BE2C (cell line): ENCODE results near the gene IGFBP6.

Experiments used
- DNase-seq: peaks from one replicate; pipeline ENCODE4 v3.0.0-alpha.2; 2020
- H3K27me3 ChIP-seq: fragments of 250-450 bp; sonication (Bioruptor Pico); 2 replicates; pipeline ENCODE4 v1.5.1; 2020; ENCODE audit warnings: mild to moderate bottlenecking
- H3K36me3 ChIP-seq: fragments of 250-450 bp; sonication (Bioruptor Pico); 2 replicates; pipeline ENCODE4 v1.5.1; 2020; ENCODE audit warnings: mild to moderate bottlenecking
- H3K4me1 ChIP-seq: fragments of 250-450 bp; sonication (Bioruptor Pico); 2 replicates; pipeline ENCODE4 v1.5.1; 2020
- H3K4me3 ChIP-seq: 2 replicates; pipeline ENCODE4 v1.5.1; 2011; ENCODE audit warnings: low read depth, low read length
- H3K9me3 ChIP-seq: fragments of 250-450 bp; sonication (Bioruptor Pico); 2 replicates; pipeline ENCODE4 v1.5.1; 2020
- CTCF ChIP-seq: IDR thresholded peaks from 2 replicates; pipeline ENCODE4 v1.5.1; 2012; ENCODE audit warnings: mild to moderate bottlenecking, low read depth, low read length

The IGFBP6 gene

DNA sequence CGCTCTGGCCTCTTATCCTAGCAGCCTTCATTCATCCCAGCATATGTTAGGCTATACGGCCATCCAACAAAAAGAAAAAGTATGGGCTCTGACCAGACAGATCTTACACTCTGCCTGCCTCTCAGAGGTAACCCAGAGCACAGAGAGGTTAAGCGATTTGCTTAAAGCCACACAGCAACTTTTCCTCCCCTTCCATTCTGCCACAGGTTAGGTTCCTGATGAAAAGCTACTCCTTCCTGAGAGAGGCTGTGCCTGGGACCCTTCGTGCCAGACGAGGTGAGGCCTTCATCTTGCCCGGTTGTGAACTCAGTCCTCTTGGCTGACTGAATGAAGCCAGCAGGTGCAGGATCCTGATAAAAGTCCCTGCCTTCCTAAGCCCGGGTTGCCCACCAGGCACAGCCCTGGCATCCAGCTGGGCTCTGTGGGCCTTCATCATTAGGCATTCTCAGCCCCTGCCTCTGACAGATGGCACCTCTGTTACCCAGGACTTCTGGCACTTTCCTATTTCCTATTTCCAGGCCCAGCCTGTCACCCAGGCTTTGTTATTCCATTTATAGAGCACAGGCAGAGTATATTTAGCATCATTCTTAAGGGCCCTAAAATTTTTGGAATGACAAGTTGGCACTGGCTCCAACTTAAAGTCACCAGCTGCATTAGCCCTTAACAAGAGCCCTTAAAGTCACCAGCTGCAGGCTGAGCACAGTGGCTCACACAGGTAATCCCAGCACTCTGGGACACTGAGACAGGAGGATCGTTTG lies 18.6 kb downstream of the IGFBP6 start:
- no peaks in the 10 kb centered on the region; the same call in 1 of the 2 replicates for H3K9me3 ChIP-seq
- no peak overlapping the region for H3K4me3 ChIP-seq
- no peaks in the 10 kb centered on the region for H3K27me3 ChIP-seq
- H3K36me3 ChIP-seq, result no peaks in the 10 kb centered on the region
- DNase-seq, result no peak
- TF ChIP-seq CTCF, result no peak
- no peaks in the 10 kb centered on the region for H3K4me1 ChIP-seq

GRCh38 chr12:53118751-53119300 lies 21.4 kb downstream of the IGFBP6 start:
- no peak for DNase-seq
- Histone ChIP-seq H3K4me3 (no peak overlapping the region), H3K36me3 (no peaks in the 10 kb centered on the region), H3K27me3 (no peaks in the 10 kb centered on the region), H3K9me3 (no peaks in the 10 kb centered on the region; the same call in 1 of the 2 replicates), H3K4me1 (no peaks in the 10 kb centered on the region)
- no peak for TF ChIP-seq CTCF

- Histone ChIP-seq H3K27me3 (no peaks in the 10 kb centered on the region), H3K9me3 (no peaks in the 10 kb centered on the region; the same call in 1 of the 2 replicates), H3K36me3 (no peaks in the 10 kb centered on the region), H3K4me3 (no peak overlapping the region), H3K4me1 (no peaks in the 10 kb centered on the region)
- no peak for TF ChIP-seq CTCF
- no peak for DNase-seq
Measured at GRCh38 chr12:53120685-53121525, 23.4 kb downstream of the IGFBP6 start.

DNA sequence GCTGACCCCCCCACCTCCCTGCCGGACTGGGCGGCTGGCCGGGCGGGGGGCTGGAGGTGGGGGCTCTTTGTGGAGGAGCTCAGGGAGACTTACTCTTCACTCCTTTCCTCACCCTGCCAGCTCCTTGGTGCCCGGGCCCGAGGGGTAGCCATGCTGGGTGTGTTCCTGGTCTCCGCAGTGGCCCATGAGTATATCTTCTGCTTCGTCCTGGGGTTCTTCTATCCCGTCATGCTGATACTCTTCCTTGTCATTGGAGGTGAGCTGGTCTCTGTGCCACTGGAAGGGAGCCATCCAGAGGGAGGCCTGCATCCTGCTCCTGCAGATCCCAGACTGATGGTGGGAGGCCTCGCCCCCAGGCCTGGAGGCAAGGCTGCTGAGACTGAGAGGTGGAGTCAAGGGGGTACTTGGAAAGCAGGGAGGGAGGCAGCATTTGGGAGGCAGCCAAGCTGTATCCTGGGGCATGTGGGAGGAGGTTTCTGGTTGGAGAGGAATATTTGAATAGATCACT lies 25.5 kb downstream of the IGFBP6 start:
- no peak for TF ChIP-seq CTCF
- no peaks in the 10 kb centered on the region for H3K27me3 ChIP-seq
- peak; percentile 75 for DNase-seq

DNA sequence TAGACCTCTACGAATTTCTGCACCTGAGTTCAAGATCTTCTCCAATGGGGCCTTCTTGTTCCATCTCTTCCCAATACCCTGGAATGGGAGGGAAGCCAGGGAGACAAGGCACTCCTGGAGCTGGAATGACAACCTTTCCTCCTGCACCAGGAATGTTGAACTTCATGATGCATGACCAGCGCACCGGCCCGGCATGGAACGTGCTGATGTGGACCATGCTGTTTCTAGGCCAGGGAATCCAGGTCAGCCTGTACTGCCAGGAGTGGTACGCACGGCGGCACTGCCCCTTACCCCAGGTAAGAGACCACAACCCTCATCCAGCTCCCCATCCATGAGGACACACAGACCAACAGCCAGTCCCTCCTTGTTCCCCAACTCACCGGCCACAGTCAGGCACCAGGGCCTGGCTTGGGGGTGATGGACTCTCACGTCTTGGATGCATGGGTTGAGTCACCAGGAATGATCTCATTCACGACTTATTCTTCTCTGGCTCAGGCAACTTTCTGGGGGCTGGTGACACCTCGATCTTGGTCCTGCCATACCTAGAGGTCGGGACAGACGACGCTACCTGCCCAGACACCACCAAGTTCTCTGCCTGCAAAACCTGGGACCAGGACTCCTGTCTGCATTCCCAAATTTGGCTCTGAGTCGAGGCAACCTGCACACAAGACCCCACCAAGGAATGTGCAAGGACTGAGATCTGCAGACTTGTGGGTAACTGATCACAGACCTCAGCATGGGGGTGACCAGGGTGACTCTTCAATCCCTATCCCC lies 26.3 kb downstream of the IGFBP6 start:
- DNase-seq, result no peak
- Histone ChIP-seq H3K9me3 (no peaks in the 10 kb centered on the region; the same call in 1 of the 2 replicates), H3K36me3 (no peaks in the 10 kb centered on the region), H3K4me1 (no peaks in the 10 kb centered on the region), H3K4me3 (no peak overlapping the region), H3K27me3 (no peaks in the 10 kb centered on the region)
- TF ChIP-seq CTCF, result no peak

More for the DNA sequence above, 25.5 kb downstream of the IGFBP6 start:
- Histone ChIP-seq H3K4me1 (no peaks in the 10 kb centered on the region), H3K9me3 (no peaks in the 10 kb centered on the region; the same call in 1 of the 2 replicates), H3K36me3 (no peaks in the 10 kb centered on the region), H3K4me3 (no peak overlapping the region)
